Nephron progenitor cell (in vitro differentiated cells): Measurements from ENCODE around the gene NF1.

Experiments
- DNase-seq: peaks from one replicate; pipeline ENCODE4 v3.0.0; 2021
- H3K27ac Mint-ChIP-seq: 2 replicates; pipeline ENCODE4 v1.8.0; 2021; ENCODE audit warnings: mild to moderate bottlenecking, moderate library complexity, mixed read lengths
- H3K27me3 Mint-ChIP-seq: 2 replicates; pipeline ENCODE4 v1.8.0; 2021; ENCODE audit warnings: mild to moderate bottlenecking, low read depth, mixed read lengths; ENCODE audit not compliant: poor library complexity
- H3K36me3 Mint-ChIP-seq: 2 replicates; pipeline ENCODE4 v1.8.0; 2021; ENCODE audit warnings: low read depth, mixed read lengths
- H3K4me1 Mint-ChIP-seq: 2 replicates; pipeline ENCODE4 v1.8.0; 2021; ENCODE audit warnings: mixed read lengths
- H3K4me3 Mint-ChIP-seq: 2 replicates; pipeline ENCODE4 v1.8.0; 2021; ENCODE audit warnings: mild to moderate bottlenecking, moderate library complexity, mixed read lengths
- H3K9me3 Mint-ChIP-seq: 2 replicates; pipeline ENCODE4 v1.8.0; 2021; ENCODE audit warnings: mild to moderate bottlenecking, moderate library complexity, mixed read lengths
- TF ChIP-seq, protein P1 (sequence below): fragments of 200-600 bp; sonication (generic); IDR thresholded peaks from 2 replicates; pipeline ENCODE4 v1.5.0; 2021; ENCODE audit warnings: antibody characterized with exemption

The NF1 gene

GRCh38 chr17:31235110-31235509 lies 140.3 kb downstream of the NF1 start:
- Mint-ChIP-seq H3K27ac (no peak overlapping the region), H3K4me3 (no peak overlapping the region), H3K4me1 (no peaks in the 10 kb centered on the region), H3K27me3 (no peaks in the 10 kb centered on the region), H3K36me3 (peaks cover 75% of the 10 kb centered on the region), H3K9me3 (no peaks in the 10 kb centered on the region)
- no peak for DNase-seq
- TF ChIP-seq, protein P1, sequence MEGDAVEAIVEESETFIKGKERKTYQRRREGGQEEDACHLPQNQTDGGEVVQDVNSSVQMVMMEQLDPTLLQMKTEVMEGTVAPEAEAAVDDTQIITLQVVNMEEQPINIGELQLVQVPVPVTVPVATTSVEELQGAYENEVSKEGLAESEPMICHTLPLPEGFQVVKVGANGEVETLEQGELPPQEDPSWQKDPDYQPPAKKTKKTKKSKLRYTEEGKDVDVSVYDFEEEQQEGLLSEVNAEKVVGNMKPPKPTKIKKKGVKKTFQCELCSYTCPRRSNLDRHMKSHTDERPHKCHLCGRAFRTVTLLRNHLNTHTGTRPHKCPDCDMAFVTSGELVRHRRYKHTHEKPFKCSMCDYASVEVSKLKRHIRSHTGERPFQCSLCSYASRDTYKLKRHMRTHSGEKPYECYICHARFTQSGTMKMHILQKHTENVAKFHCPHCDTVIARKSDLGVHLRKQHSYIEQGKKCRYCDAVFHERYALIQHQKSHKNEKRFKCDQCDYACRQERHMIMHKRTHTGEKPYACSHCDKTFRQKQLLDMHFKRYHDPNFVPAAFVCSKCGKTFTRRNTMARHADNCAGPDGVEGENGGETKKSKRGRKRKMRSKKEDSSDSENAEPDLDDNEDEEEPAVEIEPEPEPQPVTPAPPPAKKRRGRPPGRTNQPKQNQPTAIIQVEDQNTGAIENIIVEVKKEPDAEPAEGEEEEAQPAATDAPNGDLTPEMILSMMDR = no peak

DNA sequence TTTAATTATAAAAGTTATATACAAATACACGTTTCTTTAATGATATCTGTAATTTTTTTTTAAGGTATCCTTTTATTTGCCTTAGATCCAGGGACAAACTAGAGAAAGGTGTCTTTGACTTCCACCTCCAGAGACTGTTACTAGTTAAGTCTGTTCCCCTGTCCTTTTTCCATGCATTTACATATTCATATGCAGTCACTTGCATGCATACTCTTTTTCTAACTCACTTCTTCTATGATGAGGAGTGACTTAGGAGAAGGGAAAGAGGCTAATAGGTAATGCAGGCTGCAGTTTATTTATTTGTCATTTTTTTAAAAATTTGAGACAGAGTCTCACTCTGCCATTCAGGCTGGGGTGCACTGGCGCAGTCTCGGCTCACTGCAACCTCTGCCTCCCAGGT lies 141.4 kb downstream of the NF1 start:
- Mint-ChIP-seq H3K27me3 (no peaks in the 10 kb centered on the region), H3K4me3 (no peak overlapping the region), H3K36me3 (peaks cover 81% of the 10 kb centered on the region), H3K4me1 (no peaks in the 10 kb centered on the region), H3K27ac (no peak overlapping the region), H3K9me3 (peaks cover 6% of the 10 kb centered on the region)
- TF ChIP-seq, protein P1 = no peak
- no peak for DNase-seq

- Mint-ChIP-seq H3K36me3 (peaks cover 82% of the 10 kb centered on the region), H3K27me3 (no peaks in the 10 kb centered on the region), H3K9me3 (peaks cover 12% of the 10 kb centered on the region), H3K4me3 (no peak overlapping the region), H3K4me1 (no peaks in the 10 kb centered on the region), H3K27ac (no peak overlapping the region)
- TF ChIP-seq, protein P1 = no peak
- no peak for DNase-seq
These were observed 141.9 kb downstream of the NF1 start for GRCh38 chr17:31236712-31237111.

DNA sequence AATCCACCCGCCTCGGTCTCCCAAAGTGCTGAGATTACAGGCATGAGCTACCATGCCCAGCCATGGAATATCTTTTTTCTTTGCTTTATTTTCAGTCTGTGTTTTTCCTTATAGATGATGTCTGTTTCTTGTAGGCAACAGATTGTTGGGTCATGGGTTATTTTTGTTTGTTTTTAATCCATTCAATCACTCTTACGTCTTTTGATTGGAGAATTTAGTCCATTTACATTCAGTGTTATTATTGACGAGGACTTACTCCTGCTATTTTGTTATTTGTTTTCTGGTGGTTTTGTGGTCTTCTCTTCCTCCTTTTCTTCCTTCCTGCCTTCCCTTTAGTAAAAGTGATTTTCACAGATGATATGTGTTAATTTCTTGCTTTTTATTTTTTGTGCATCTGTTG lies 146.3 kb downstream of the NF1 start:
- peaks cover 87% of the 10 kb centered on the region for H3K36me3 Mint-ChIP-seq
- no peak overlapping the region for H3K27ac Mint-ChIP-seq
- no peaks in the 10 kb centered on the region for H3K27me3 Mint-ChIP-seq
- no peak for DNase-seq
- TF ChIP-seq, protein P1 = no peak
- H3K9me3 Mint-ChIP-seq = peaks cover 12% of the 10 kb centered on the region
- no peaks in the 10 kb centered on the region for H3K4me1 Mint-ChIP-seq
- H3K4me3 Mint-ChIP-seq = no peak overlapping the region

DNA sequence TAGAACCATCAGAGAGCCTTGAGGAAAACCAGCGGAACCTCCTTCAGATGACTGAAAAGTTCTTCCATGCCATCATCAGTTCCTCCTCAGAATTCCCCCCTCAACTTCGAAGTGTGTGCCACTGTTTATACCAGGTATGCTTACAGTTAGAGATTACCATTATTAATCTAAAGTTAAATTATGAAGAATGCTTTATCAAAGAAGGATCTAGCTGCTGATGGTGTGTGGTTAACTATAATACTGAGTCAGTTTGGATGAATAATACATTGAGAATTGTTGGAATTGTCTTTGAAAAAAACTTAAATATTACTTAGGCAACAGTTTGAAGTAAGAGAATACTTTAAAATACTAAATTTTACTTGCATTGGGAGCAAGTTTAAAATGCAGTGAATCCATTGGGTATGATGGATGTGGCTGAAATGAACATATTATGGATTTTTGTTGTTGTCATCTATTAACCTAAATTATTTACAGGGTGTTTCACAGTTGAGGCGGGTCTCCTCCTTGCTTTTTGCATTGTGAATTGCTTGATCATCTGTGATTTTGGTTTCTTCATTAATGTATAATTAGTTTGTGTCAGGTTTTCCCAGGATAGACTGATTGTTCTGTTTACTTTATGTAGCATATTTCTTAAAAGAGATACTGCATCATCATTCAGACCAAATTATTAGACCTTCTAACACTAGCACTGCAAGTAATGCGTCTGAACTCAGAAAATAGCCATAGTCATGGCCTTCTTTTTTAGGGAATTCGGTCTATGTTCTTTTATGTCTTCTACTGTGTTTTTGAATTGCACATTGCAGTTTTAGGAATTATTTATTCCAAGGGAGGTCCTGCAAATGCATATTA lies 154.4 kb downstream of the NF1 start:
- peaks cover 12% of the 10 kb centered on the region for H3K4me1 Mint-ChIP-seq
- H3K27me3 Mint-ChIP-seq = no peaks in the 10 kb centered on the region
- DNase-seq = no peak
- H3K9me3 Mint-ChIP-seq = no peaks in the 10 kb centered on the region
- no peak overlapping the region for H3K4me3 Mint-ChIP-seq
- H3K36me3 Mint-ChIP-seq = peaks cover 52% of the 10 kb centered on the region
- H3K27ac Mint-ChIP-seq = peak overlapping the region; percentile 66
- TF ChIP-seq, protein P1 = no peak

DNA sequence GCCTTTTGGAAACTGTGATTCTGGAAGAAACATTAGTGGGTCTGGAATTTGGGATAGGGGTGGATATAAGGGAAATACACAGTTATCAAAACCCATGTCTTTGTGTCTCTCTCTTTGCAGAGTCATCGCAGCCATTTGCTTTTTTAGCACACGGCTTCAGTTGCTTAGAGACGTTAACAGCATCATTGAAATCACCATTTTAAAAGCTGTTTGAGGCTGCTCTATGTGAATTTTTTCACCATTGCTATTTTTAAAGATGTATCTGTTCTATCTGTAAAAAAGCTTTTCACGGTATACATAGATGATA lies 155.0 kb downstream of the NF1 start:
- Mint-ChIP-seq H3K27ac (peak overlapping the region; percentile 66), H3K4me3 (no peak overlapping the region), H3K27me3 (no peaks in the 10 kb centered on the region), H3K36me3 (peaks cover 46% of the 10 kb centered on the region), H3K4me1 (peaks cover 12% of the 10 kb centered on the region), H3K9me3 (no peaks in the 10 kb centered on the region)
- TF ChIP-seq, protein P1 = no peak
- DNase-seq = no peak
